ACC112 (cell line): ENCODE data around the gene FOXO1.

Experiments used
- H2AFZ ChIP-seq: fragments of 200-600 bp; sonication (generic); one replicate; pipeline ENCODE4 v1.6.0; 2017; ENCODE audit warnings: antibody characterized with exemption, low read length; ENCODE audit not compliant: unreplicated experiment
- H3K27ac ChIP-seq: fragments of 200-600 bp; sonication (generic); 2 replicates; pipeline ENCODE4 v1.5.1; 2014; ENCODE audit warnings: low read depth, mild to moderate bottlenecking, antibody characterized with exemption, low read length, moderate library complexity
- H3K27me3 ChIP-seq: fragments of 200-600 bp; sonication (generic); 2 replicates; pipeline ENCODE4 v1.6.1; 2014; ENCODE audit warnings: mild to moderate bottlenecking, antibody characterized with exemption, low read length, moderate library complexity, mixed read lengths; ENCODE audit not compliant: insufficient read depth
- H3K36me3 ChIP-seq: fragments of 200-600 bp; sonication (generic); 2 replicates; pipeline ENCODE4 v1.6.1; 2016; ENCODE audit warnings: mild to moderate bottlenecking, antibody characterized with exemption, low read length, moderate library complexity, mixed read lengths; ENCODE audit not compliant: insufficient read depth
- H3K4me1 ChIP-seq: fragments of 200-600 bp; sonication (generic); one replicate; pipeline ENCODE4 v1.6.1; 2016; ENCODE audit warnings: low read length, mixed read lengths; ENCODE audit not compliant: insufficient read depth, unreplicated experiment, control insufficient read depth
- H3K4me3 ChIP-seq: fragments of 200-600 bp; sonication (generic); 2 replicates; pipeline ENCODE4 v1.5.1; 2014; ENCODE audit warnings: mild to moderate bottlenecking, low read depth, low read length
- H3K79me2 ChIP-seq: fragments of 200-600 bp; sonication (generic); one replicate; pipeline ENCODE4 v1.6.0; 2016; ENCODE audit warnings: low read length; ENCODE audit not compliant: control insufficient read depth, unreplicated experiment, insufficient read depth

Gene FOXO1

DNA sequence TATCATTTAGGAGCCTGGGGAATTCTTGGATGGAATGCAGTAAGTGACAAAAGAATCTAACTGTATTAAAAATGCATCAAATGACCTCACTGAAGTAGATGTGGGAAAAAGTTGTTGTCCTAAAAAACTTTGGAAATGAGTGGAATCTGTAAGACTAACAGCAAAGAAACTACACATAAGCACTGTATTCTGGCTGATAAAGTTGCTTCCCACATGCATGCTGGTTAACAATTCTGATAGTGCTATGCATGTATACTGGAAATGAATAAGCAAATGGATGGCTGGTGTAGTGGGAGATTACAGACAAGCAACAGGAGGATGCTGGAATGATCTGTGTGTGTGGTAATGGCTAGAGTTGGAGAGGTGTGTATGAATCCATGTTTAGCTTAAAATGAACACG is 138.5 kb downstream of the FOXO1 start:
- H3K4me1 ChIP-seq = no peaks in the 10 kb centered on the region
- H3K27ac ChIP-seq = no peak overlapping the region
- H3K79me2 ChIP-seq = no peaks in the 10 kb centered on the region
- no peak overlapping the region for H2AFZ ChIP-seq
- no peak overlapping the region for H3K4me3 ChIP-seq
- 0 out of 2 replicates have a peak, but pooled peaks cover 3% of the 10 kb centered on the region for H3K36me3 ChIP-seq
- H3K27me3 ChIP-seq = no peaks in the 10 kb centered on the region

GRCh38 chr13:40522282-40522681 is 144.2 kb downstream of the FOXO1 start:
- Histone ChIP-seq H3K4me3 (no peak overlapping the region), H3K4me1 (no peaks in the 10 kb centered on the region), H3K27ac (no peak overlapping the region), H3K79me2 (no peaks in the 10 kb centered on the region), H3K27me3 (no peaks in the 10 kb centered on the region), H2AFZ (no peak overlapping the region), H3K36me3 (no peaks in the 10 kb centered on the region)

DNA sequence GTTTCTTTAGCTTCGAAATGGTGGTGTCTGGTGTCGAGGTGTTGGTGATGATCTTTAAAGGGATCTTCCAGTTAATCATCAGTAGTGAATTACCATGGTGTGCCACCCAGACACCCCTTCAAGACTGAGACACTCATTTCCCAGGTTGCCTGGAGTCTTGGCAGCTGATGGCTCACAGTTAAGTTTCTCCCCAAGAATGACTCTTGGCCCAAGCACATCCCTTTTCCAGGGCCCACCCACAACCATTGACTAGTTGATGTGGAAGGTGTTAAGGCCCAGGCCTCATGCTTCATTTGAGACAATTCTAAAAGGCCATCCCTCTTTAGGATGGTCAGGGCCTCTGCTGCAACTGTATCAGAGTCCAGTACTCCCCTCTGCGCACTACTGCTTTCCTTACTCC is 145.5 kb downstream of the FOXO1 start:
- Histone ChIP-seq H2AFZ (no peak overlapping the region), H3K4me1 (no peaks in the 10 kb centered on the region), H3K27me3 (no peaks in the 10 kb centered on the region), H3K4me3 (no peak overlapping the region), H3K27ac (no peak overlapping the region), H3K79me2 (no peaks in the 10 kb centered on the region), H3K36me3 (no peaks in the 10 kb centered on the region)

DNA sequence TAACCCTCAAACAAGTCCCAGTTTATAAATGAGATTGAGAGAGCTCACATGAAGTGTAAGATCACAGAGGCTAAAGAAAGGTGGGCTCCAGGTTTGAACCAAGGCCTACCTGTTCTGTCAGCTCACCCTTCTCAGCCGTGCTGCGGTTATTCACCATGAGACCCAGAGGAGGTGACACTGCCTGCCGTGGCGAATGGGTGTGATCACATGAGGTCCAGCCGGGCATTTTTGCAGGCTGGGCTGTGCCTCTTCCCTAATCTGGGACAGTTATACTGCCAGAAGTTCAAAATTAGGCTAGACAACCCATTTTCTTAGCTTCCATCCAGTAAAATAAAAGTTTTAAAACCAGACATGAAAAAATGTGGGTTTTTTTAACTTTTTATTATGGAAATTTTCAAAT is 146.8 kb downstream of the FOXO1 start:
- no peaks in the 10 kb centered on the region for H3K4me1 ChIP-seq
- H2AFZ ChIP-seq = no peak overlapping the region
- no peaks in the 10 kb centered on the region for H3K79me2 ChIP-seq
- no peaks in the 10 kb centered on the region for H3K36me3 ChIP-seq
- no peak overlapping the region for H3K27ac ChIP-seq
- no peaks in the 10 kb centered on the region for H3K27me3 ChIP-seq
- no peak overlapping the region for H3K4me3 ChIP-seq

DNA sequence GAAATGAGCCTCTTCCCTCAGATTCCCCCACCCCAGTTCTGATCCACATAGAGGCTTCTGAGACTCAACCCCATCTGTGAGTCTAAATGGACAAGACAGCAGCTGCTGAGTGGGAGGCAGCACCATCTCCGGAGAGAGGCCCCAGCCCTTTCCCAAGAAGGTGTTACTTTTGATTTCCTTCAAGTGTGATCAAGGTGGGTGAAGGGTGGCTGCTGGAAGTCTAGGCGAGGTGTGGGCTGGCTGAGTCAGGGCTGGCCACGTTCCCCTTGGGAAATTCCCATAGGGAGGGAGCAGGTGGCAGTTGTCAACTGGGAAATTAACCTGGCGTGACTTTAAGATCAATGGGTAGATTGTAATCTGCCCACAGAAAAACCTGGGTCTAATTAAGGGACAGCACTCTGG is 148.0 kb downstream of the FOXO1 start:
- no peak overlapping the region for H3K4me3 ChIP-seq
- no peaks in the 10 kb centered on the region for H3K36me3 ChIP-seq
- no peaks in the 10 kb centered on the region for H3K4me1 ChIP-seq
- H3K27ac ChIP-seq = no peak overlapping the region
- no peak overlapping the region for H2AFZ ChIP-seq
- H3K79me2 ChIP-seq = no peaks in the 10 kb centered on the region
- no peaks in the 10 kb centered on the region for H3K27me3 ChIP-seq

- Histone ChIP-seq H3K27ac (no peak overlapping the region), H3K4me3 (no peak overlapping the region), H3K79me2 (no peaks in the 10 kb centered on the region), H3K4me1 (no peaks in the 10 kb centered on the region), H2AFZ (no peak overlapping the region), H3K27me3 (no peaks in the 10 kb centered on the region), H3K36me3 (no peaks in the 10 kb centered on the region)
Observed at GRCh38 chr13:40517486-40518480, 148.7 kb downstream of the FOXO1 start.

DNA sequence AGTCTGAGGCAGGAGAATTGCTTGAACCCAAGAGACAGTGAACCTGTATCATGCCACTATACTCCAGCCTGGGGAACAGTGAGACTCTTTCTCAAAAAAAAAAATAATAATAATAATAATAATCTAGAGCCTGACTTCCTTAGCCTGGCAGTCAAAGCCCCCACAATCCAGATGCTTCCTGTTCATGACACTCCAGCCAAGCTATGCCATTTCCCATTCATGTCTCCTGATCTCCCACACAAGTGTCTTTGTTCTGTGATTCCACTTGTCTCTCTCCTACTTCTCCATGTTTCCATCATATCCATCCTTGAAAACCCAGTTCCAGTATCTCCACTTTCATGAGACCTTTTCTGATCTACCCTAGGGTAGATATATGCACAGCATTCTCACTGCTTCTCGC is 150.7 kb downstream of the FOXO1 start:
- no peak overlapping the region for H3K4me3 ChIP-seq
- no peaks in the 10 kb centered on the region for H3K4me1 ChIP-seq
- H3K27ac ChIP-seq = no peak overlapping the region

DNA sequence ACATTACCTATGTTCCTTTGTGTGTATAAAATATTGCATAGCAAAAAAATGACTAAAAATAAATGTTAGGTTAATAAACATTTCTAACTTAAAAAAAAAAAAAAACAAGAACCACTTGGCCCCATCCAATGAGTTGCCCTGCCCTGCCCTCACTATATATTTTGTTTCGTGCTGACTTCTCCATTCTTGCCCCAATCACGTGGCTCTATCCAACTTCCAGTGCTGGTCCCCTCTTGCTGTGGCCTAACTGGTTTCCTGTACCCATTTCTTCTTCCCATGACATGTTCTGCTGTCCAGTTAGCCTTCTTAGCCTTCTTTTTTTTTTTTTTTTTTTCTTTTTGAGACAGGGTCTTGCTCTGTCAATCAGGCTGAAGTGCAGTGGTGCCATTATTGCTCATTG is 151.6 kb downstream of the FOXO1 start:
- H3K79me2 ChIP-seq = no peaks in the 10 kb centered on the region
- no peak overlapping the region for H3K4me3 ChIP-seq
- no peaks in the 10 kb centered on the region for H3K4me1 ChIP-seq
- no peaks in the 10 kb centered on the region for H3K36me3 ChIP-seq
- H2AFZ ChIP-seq = no peak overlapping the region
- no peak overlapping the region for H3K27ac ChIP-seq
- no peaks in the 10 kb centered on the region for H3K27me3 ChIP-seq

More for the DNA sequence above, 150.7 kb downstream of the FOXO1 start:
- H3K27me3 ChIP-seq = no peaks in the 10 kb centered on the region
- no peak overlapping the region for H2AFZ ChIP-seq
- H3K79me2 ChIP-seq = no peaks in the 10 kb centered on the region
- no peaks in the 10 kb centered on the region for H3K36me3 ChIP-seq

DNA sequence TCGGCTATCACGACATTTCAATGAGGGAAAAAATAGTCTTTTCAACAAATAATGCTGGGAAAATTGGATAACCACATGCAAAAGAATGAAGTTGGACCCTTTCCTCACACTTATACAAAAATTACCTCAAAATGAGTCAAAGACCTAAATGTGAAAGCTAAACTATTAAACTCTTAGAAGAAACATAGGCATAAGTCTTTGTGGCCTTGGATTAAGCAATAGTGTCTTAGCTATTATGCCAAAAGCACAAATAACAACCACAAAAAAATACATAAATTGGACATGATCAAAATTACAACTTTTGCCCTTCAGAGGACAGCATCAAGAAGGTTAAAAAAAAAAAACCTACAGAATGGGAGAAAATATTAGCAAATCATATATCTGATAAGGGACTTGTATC is 156.6 kb downstream of the FOXO1 start:
- H3K27me3 ChIP-seq = no peaks in the 10 kb centered on the region
- no peak overlapping the region for H2AFZ ChIP-seq
- no peaks in the 10 kb centered on the region for H3K79me2 ChIP-seq
- H3K4me3 ChIP-seq = no peak overlapping the region
- no peaks in the 10 kb centered on the region for H3K36me3 ChIP-seq
- no peak overlapping the region for H3K27ac ChIP-seq
- peaks cover under 1% of the 10 kb centered on the region for H3K4me1 ChIP-seq

- no peaks in the 10 kb centered on the region for H3K27me3 ChIP-seq
- H3K4me1 ChIP-seq = peaks cover 11% of the 10 kb centered on the region
- no peaks in the 10 kb centered on the region for H3K79me2 ChIP-seq
- H3K36me3 ChIP-seq = no peaks in the 10 kb centered on the region
- peak overlapping the region; percentile 26; the same call in 1 of the 2 replicates for H3K27ac ChIP-seq
- H2AFZ ChIP-seq = no peak overlapping the region
- H3K4me3 ChIP-seq = no peak overlapping the region
Observed at GRCh38 chr13:40508767-40509342, 157.6 kb downstream of the FOXO1 start.

- no peaks in the 10 kb centered on the region for H3K36me3 ChIP-seq
- peak overlapping the region; percentile 26; the same call in 1 of the 2 replicates for H3K27ac ChIP-seq
- H3K4me3 ChIP-seq = no peak overlapping the region
- no peaks in the 10 kb centered on the region for H3K27me3 ChIP-seq
- H3K79me2 ChIP-seq = no peaks in the 10 kb centered on the region
- no peak overlapping the region for H2AFZ ChIP-seq
- peaks cover 16% of the 10 kb centered on the region for H3K4me1 ChIP-seq
Observed at GRCh38 chr13:40508127-40508526, 158.3 kb downstream of the FOXO1 start.
